Activated CD8-positive, alpha-beta memory T cell treated with anti-CD3 and anti-CD28 coated beads for 48 hours (primary cell): ENCODE data around the gene DPP6.
A peak's percentile ranks its signal among the peaks of the same experiment; 100 is the strongest.

Source experiments
- DNase-seq, 3 experiments: peaks; one replicate each; pipeline ENCODE4 v3.0.0-alpha.2; 2020; ENCODE audit warnings: low read depth in 2 of 3, low spot score in 2 of 3

DPP6 gene

DNA sequence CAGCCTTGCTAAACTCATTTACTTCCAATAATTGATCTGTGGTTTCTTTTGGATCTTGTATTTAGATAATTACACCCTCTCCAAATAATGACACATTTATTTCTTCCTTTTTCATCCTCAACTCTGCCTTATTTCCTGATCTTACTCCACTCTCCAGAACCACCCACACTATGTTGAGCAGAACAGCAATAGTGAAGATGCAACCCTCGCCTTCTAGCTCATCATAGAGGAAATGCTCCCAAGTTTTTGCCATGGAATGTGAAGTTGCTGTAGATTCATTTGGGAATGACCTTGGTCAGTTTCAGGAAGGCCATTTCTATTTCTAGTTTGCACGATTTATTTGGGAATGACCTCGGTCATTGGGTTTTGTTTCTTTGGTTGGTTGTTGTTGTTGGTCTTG lies 636.8 kb downstream of the DPP6 start:
- DNase-seq, result no peak

DNA sequence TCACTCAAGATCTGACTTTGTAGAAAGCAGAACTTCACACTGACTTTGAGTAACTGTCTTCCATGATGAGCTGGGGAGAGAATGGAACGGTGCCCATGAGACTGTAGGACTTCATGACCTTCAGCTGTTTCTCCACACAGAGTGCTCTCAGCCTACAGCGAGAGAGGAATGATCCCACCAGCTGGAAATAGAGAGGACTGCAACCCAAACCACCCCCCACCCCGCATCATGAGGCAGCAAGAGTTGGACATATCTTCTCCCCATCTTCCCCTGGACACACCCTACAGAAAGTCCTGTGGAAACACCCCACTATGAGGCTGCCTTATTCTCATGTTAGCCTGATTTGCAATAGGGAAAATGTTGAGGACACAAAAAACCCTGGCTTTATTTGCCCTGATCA lies 638.2 kb downstream of the DPP6 start:
- DNase-seq, result no peak

DNA sequence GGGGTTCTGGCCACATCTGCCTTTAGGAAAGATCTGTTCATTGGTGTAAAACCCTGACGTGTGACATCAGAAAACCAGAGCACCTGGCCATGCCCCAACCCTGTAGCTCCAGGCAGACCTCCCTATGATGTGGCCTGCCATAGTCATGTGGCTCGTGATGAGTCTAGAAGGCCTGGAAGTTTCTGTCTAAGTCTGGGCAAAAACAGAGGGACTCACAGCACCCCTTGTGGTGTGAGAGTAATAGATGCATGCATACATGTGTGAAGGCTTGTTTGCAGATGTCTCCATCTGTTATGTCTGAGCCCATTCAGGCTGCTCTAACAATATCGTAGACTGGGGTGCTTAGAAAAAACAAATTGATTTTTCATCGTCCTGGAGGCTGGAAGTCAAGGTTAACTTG lies 641.5 kb downstream of the DPP6 start:
- DNase-seq, result no peak

DNA sequence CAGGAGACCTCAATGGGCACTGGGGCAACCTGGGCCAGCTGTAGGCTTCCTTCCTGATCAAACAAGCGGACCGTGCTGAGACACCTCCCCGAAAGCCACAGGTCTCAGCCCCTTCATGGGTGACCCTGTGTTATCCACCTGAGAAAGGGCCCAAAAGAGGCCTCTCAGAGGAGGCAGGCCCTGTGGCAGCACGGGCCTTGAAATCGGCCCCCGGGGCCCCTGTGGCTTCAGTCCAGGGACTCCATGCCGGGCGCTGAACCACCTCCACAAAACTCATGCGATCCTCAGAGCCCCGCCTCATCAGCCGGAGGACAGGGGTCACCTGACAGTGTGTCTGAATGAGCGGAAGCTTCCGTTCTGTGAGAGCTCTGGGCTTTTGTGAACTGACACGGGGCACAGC lies 643.6 kb downstream of the DPP6 start:
- no peak for DNase-seq

DNA sequence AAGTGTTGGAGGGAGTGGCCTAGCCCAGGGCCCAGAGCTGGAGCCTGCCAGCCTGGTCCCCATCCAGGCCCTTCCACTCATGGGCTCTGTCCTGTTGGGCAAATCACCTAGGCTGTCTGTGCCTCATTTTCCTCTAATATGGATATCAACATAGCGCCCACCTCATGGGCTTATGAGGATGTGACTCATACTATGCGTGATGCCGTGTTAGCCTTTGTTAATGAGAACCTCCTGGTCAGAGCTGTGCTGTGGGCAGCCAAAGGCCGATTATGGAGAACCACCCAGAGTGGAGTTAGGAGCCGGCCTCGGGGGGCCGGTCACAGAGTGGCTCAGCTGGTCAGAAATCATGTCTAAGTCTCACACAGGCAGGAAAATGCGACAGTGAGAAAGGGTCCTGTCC lies 644.4 kb downstream of the DPP6 start:
- DNase-seq, result no peak

DNA sequence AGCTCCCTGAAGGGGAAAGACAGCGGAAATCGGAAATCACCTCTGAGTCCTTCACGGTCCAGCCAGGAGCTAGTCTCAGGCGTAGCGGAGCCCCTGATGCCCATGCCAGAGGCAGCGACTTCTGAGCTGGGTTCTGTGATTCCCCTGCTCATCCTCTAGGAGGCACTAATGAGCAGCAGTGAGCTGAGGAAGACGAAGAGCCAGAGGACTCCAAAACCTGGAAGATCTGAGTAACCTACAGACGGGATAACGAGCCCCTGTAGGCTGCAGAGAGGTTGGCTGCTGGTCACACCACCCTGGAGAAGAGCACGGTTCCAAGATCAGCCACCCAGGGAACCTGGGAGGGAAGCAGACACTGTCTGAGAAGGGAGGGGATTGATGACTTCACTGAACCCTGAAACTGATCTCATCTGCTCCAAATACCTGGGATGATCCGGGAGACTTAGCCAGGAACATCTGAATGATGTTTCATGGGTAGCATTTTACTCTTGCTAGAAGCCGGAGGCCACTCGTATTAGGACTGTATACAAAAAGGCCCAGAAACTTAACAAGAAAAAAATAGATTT lies 646.6 kb downstream of the DPP6 start:
- DNase-seq, result no peak

DNA sequence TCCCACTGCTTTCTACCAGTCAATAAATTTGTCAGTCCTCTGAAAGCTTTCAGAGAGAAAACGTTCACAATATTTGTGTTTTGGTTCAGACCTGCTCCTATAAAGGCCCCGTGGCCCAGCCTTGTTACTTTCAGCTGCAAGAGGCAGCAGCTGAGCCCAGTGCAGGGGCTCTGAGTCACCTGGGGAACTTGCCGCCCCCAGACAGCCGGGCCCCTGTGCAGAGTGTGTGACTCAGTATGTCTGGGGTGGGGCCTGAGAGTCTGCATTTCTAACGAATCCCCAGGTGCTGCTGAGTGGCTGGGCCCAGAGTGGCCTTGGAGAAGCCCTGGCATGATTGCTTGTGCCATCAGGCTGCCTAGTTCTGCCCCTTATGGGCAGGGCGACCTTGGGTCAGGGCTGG lies 647.2 kb downstream of the DPP6 start:
- DNase-seq, result peak in 1 of 3 experiments; percentile 1

DNA sequence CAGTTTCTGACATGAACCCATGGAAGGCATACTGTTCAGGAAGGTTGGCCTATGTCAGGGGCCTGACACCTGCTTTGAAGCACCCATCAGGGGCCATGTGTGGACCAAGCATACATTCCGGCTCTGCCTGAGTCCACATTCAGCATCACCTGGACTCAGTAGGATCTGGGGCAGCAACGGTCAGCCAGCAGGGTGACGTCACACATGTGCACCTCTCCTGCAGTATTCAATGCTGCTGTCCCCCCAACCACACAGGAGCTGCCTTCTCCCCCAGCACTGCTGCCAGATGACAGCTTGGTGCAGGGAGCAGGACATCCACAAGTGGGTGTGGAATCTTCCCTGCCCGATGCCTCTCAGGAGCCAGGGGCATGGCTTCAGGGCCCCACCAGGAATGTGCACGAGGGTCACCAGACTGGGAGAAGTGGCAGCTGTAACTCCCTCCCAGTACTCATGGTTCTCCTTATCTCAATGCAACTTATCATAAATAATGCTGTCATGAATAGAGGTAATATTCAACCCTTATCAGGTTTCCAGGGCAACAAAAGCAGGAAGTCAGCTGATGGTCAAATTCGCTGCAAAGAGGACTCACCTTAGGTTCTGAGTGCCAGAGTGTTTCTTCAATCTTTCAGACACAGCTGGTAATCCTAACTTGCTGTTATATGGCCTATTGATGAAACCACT lies 657.8 kb downstream of the DPP6 start:
- DNase-seq, result no peak

DNA sequence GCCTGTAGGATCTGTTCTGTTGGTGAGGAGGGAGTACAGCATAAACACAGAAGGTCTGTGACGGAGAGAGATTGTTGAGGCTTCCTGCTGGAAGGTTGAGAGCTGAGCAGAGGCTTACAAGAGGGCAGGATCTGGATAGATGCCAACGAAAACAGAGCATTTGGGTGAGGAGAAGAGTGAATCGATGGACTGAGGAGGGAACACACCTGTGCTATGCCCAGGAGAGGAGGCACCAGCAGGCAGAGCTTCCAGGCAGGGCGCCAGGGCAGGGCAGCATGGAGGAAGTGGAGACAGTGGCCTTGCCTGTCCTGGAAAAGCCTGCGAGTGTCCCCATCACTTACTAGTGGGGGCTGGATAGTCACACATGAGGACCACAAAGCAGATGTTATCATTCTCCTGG lies 667.8 kb downstream of the DPP6 start:
- no peak for DNase-seq

DNA sequence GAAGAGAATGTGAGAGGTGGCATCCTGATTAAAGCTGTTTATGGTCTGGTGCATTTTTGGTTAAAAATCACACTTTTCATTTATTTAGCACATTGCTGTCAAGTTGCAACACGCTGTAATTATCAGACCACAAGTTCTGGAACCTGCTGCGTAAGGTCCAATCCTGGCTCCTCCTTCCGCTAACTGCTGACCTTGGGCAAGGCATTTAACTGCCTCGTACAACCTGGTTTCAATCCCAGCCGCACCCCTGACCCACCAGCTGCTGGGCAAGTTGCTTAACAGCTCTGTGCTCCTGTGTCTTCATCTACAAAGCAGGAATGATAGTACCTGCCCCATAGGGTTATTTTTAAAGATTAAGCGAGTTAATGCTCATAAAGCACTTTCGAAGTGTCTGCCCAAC lies 668.9 kb downstream of the DPP6 start:
- no peak for DNase-seq

DNA sequence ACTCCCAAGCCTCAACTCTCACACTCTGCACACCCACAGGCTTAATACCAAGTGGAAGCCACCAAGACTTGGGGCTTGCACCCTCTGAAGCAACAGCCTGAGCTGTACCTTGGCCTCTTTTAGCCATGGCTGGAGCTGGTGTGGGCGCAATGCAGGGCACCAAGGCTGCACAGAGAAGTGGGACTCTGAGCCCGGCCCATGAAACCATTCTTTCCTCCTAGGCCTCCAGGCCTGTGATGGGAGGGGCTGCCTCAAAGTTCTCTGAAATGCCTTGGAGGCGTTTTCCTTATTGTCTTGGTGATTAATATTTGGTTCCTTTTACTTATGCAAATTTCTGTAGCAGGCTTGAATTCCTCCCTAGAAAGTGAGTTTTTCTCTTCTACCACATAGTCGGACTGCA lies 674.2 kb downstream of the DPP6 start:
- DNase-seq, result no peak

DNA sequence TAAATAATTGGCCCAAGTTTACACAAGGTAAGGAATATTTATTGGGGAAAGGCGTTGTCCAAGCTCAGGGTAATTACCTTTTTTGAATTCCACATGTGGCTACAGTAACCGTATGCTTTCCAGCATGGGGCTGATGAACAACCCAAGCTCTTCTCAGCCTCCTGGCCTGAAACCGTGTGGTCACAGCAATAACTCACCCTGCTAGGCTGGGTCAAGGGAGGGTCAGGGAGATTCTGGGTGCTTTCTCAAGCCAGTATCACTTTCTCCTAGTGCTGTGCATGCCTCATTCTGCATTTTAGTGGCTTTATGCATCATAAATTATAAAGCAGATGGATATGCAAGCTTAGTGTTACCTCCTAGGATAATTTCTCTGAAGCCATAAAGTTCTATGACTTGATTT lies 676.9 kb downstream of the DPP6 start:
- DNase-seq, result no peak

DNA sequence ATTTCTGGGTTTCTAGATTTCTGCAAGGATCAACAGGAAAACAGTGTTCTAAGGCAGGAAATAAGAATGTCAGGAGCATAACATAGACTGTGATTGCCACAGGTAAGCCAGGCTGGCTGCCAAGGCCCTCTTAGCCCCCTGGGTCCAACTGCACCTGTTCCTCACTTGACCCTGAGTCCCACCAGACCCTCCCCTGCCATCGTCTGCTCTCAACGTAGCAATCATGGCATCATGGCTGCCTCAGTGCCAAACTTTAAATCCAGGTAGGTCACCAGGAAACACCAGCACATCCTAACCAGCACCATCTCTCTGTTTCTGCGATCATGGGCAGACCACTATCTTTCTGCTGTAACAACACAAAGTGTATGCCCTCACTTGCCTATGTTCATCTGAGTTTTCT lies 683.6 kb downstream of the DPP6 start:
- no peak for DNase-seq

DNA sequence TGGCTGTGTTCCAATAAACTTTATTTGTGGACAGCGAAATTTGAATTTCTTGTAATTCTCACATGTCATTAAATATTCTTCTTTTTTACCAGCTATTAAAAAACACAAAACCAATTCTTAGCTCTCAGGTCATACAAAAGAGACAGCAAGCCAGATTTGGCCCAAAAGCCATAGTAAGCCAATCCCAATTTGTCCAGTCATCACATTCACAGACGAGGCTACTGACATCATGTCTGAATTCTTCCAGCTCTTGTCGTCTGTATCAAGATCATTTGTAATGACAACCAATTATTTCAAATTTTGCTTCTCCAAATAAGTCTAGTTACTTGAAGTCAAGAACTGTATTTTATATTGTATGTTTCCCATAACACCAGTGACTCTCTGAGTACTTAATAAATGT lies 684.2 kb downstream of the DPP6 start:
- no peak for DNase-seq

DNA sequence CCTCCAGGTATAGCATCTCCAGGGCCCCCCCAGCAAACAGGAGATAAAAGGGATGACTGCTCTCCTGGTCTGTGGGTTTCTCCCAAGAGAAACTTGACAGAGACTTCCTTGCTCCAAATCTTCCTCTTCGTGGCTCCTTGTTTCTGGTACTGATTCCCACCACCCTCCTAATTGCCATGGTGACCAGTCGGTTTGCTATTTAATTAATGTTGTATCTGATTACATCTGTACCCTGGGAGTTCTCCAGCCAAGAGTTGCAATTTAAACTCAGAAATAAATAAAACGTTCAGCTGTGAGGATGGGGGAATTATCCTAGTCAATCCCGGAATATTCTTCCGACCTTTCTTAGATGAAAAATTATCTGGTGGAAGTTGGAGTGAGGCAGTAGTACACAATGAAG lies 686.0 kb downstream of the DPP6 start:
- no peak for DNase-seq

DNA sequence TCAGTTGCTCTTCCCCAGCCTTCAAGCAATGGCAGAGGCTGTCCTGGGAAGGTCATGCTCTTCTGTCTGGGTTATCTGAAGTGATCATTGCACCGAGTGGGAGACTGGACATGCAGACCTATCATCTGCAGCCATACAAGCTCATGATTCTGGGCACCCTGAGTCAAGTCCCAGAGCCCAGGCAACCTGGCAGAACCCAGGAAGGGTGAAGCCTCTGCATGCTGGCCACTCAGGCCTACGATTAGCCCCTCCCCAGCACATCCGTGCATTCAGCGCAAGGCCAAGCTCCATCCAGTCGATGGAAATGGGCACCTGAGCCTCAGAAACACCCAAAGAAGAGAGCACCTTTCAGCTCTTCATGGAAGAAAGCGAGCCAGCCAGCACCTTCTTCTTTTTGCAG lies 688.9 kb downstream of the DPP6 start:
- no peak for DNase-seq

DNA sequence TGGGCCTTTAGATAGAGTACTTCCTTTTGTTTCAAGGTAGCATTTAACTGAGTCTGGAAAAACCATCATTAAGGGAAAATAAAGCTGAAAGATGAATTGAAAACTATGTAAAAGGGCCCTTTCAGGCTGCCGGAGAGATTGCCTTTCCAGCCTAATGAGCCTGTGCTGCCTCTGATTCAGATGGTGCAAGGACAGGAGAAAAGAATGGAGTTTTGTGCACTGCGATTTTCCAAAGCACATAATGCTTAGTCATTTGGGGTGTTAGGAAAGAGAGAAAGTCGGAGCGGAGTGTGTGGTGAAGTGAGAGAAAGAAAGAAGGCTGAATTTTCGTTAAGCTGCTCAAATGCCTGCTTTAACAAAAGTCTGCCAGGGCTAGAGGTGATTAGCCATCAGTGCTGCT lies 691.0 kb downstream of the DPP6 start:
- DNase-seq, result no peak

DNA sequence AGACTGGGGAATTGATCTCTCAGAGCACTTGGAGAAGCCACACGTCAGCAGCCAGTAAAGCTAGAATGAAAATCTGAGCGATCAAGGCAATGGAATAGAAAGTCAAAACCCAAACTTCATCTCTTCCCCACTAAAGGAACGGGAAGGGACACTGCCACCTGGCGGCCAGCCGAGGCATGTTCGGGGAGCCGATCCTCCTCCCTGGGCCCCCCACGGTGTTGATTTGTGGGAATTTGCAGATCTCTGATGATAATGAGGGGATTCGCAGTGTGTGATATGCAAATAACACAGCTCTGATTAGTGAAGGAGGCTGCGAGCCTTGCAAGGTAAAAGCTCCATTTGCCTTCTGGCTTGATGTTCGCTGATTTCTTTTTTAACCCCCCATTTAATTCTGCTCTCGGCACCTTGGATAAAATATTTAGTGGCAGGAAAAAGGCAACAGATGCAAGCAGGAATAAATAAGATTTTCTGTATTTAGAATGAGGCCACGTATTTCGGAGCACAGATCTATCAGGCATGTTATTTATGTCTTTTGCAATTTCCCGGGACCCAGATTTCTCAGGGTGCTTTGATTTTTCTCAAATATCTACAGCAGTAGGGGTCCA lies 692.2 kb downstream of the DPP6 start:
- DNase-seq, result peak in 2 of 3 experiments; percentile 8 to 11

DNA sequence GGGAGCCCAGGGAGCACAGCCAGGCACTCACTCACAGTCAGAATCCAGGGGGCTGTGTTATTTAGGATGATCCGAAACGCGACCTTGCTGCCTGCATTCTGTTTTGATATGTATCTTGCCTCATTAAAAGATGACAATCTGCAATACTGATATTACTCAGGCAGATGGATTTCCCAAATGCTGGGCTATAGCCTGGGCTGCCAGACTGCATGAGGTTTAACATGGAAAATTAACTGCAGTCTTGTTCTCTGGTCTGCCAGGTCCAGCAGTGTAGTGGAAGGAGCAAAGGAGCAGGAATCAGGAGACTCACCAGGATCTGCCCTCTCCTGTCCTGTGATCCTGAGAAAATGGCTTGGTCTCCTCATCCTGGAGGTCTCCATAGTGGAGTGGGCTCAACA lies 692.7 kb downstream of the DPP6 start:
- DNase-seq, result no peak

DNA sequence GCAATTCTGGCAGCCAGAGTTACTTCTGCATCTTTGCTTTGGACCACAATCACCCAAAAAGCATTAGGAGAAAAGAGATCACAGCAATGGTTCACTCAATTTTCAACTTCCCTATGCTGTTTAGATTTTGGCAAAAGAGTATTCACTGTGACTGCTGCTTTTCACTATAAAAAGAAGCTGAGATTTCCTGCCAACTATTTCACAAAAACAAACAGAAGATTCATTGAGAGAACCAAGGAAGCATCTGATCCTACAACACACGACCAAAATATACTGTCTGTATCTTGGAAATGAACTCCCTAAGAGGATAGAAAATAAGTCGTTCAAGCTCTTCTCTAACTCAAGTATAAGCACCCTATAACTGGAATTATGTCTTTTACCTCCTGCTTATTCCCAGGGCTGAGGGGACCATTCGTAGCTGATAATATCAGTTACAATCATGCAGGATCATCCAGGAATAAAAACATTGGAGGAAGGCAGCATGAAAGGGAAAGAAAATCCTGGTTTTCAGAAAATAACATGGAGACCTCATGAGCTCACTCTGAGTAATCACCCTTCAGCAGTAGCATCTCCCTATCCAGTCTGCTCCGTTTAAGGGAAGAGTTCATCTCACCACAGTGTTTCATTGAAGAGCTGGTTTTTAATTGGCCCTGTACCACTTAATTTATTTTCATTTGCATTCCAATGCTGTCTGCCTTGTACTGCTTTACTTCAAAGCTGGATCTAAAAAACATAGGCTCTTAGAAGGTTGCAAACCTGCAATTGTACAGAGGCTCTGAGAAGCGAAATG lies 694.6 kb downstream of the DPP6 start:
- no peak for DNase-seq

DNA sequence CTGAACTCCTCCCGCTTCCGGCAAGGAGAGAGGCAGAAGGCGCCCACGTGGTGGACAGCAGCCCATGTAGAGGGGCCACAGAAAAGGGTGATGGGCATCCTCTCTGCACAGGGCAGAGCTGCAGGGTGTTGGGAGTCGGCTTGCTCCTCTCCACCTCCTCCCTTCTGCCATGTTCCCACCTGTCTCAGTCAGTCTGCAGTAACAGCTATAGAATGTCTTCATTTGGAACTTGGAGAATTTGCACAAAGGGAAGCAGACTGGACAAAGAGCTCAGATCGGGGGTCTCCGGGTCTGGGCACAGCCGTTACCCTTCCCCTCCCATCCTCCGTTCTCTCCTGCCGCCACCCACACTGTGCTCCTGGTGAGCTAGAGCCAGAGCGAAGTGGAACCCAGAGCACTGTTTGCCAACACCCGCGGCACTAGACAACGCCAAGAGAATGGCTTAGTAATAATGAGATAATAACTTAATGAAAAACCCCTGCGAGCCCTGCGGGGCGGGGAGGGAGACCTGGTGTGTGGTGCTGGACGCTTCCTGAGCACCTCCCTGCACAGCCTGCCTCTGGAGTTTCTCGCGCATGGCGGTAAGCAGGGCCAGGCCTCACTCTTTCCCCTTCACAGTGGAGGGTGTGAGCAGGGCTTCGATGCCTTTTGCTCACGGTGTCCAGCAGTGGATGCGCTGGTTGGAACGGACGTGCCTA lies 696.0 kb downstream of the DPP6 start:
- DNase-seq, result no peak

DNA sequence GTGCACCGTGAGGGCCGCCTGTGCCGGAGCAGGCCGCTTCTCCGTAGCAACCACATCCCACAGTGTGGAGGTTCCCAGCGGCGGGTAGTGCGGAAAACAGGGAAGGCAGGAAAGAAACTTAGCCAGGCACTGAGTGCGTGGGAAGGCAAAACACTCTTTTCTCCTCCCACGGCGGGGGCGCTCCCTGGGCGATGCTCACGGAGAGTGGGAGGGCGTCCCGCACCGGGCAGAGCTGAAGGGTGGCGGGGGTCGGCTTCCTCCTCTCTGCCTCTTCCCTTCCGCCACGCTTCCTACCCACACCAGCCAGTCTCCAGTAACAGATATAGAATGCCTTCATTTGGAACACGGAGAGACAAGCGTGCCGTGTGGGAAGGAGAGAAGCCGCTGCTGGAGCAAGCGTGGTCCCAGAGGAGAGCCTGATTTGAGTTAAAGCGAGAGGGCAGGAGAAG lies 698.2 kb downstream of the DPP6 start:
- no peak for DNase-seq
